Suprapubic skin (tissue), 3 donors: ENCODE data around the gene ZNF71.

Experiments used
- CTCF ChIP-seq, 2 donors: fragments of 200-600 bp in 1 of 2; fragments of 450-650 bp in 1 of 2; sonication (generic) in 1 of 2; IDR thresholded peaks; one replicate each; pipeline ENCODE4 v1.5.1; 2016 to 2019; ENCODE audit warnings: antibody characterized with exemption in 2 of 2, mild to moderate bottlenecking in 1 of 2, moderate library complexity in 1 of 2
- EP300 ChIP-seq: sonication (generic); formaldehyde crosslinking; IDR thresholded peaks from one replicate; pipeline ENCODE4 v1.6.1; 2017; ENCODE audit warnings: antibody characterized with exemption
- POLR2A ChIP-seq, 2 donors: fragments of 450-650 bp; IDR thresholded peaks; one replicate each; pipeline ENCODE4 v1.6.1; 2017; ENCODE audit warnings: antibody characterized with exemption in 2 of 2, mild to moderate bottlenecking in 2 of 2, moderate library complexity in 2 of 2

- TF ChIP-seq EP300 (no peak), CTCF (IDR thresholded peaks at IDR 0.05) (no peak), POLR2A (IDR thresholded peaks at IDR 0.05) (no peak)
Observed at GRCh38 chr19:56625708-56626107, 30.6 kb downstream of the ZNF71 start.
